Epithelial cell of esophagus (primary cell): ENCODE data around the gene GIMAP5.

Source experiments
- DNase-seq: peaks from one replicate; pipeline ENCODE4 v3.0.0; 2010; ENCODE audit warnings: low read depth
- H3K4me3 ChIP-seq: 2 replicates; pipeline ENCODE4 v1.5.1; 2011; ENCODE audit warnings: mild to moderate bottlenecking, low read length, control low read depth
- TF ChIP-seq, protein P1 (sequence below): IDR thresholded peaks from 2 replicates; pipeline ENCODE4 v1.5.1; 2011; ENCODE audit warnings: low read depth, mild to moderate bottlenecking, low read length, control low read depth, inconsistent platforms; ENCODE audit not compliant: insufficient read depth; ENCODE audit errors: missing control alignments

The GIMAP5 gene

GRCh38 chr7:150716939-150717338 lies 20.3 kb upstream of the GIMAP5 start:
- no peak overlapping the region for H3K4me3 ChIP-seq
- TF ChIP-seq, protein P1, sequence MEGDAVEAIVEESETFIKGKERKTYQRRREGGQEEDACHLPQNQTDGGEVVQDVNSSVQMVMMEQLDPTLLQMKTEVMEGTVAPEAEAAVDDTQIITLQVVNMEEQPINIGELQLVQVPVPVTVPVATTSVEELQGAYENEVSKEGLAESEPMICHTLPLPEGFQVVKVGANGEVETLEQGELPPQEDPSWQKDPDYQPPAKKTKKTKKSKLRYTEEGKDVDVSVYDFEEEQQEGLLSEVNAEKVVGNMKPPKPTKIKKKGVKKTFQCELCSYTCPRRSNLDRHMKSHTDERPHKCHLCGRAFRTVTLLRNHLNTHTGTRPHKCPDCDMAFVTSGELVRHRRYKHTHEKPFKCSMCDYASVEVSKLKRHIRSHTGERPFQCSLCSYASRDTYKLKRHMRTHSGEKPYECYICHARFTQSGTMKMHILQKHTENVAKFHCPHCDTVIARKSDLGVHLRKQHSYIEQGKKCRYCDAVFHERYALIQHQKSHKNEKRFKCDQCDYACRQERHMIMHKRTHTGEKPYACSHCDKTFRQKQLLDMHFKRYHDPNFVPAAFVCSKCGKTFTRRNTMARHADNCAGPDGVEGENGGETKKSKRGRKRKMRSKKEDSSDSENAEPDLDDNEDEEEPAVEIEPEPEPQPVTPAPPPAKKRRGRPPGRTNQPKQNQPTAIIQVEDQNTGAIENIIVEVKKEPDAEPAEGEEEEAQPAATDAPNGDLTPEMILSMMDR = no peak
- DNase-seq = no peak

GRCh38 chr7:150717814-150718420 lies 19.3 kb upstream of the GIMAP5 start:
- DNase-seq = no peak
- TF ChIP-seq, protein P1 = no peak
- no peak overlapping the region for H3K4me3 ChIP-seq

- H3K4me3 ChIP-seq = no peak overlapping the region
- TF ChIP-seq, protein P1 = no peak
- DNase-seq = no peak
Measured at GRCh38 chr7:150719436-150719835, 17.8 kb upstream of the GIMAP5 start.

- no peak for DNase-seq
- TF ChIP-seq, protein P1 = no peak
- no peak overlapping the region for H3K4me3 ChIP-seq
Measured at GRCh38 chr7:150719960-150720891, 17.0 kb upstream of the GIMAP5 start.

- TF ChIP-seq, protein P1 = no peak
- no peak overlapping the region for H3K4me3 ChIP-seq
- DNase-seq = no peak
Measured at GRCh38 chr7:150721970-150722373, 15.2 kb upstream of the GIMAP5 start.

DNA sequence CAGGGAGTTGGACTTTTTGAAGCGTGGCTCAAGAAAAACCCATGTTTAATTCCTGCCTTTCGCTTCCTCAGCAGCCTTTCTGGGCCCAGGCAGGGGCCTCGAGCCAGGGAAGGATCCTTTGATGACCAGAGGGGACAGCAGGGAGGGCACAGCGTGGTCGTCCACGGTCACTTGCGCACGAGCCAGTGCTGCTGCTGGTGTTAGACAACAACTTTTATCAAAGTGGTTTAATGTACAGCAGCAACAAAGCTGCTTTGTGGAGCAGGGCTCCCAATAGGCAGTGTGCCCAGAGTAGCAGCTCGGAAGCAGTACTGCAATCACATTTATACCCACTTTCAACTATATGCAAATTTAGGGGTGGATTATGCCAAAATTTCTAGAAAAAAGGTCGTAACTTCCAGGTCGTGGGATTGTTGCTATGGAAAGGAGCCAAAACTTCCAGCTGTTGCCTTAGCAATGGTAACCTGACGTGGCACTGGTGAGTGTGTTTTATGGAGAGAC lies 14.7 kb upstream of the GIMAP5 start:
- TF ChIP-seq, protein P1 = no peak
- H3K4me3 ChIP-seq = no peak overlapping the region
- no peak for DNase-seq

DNA sequence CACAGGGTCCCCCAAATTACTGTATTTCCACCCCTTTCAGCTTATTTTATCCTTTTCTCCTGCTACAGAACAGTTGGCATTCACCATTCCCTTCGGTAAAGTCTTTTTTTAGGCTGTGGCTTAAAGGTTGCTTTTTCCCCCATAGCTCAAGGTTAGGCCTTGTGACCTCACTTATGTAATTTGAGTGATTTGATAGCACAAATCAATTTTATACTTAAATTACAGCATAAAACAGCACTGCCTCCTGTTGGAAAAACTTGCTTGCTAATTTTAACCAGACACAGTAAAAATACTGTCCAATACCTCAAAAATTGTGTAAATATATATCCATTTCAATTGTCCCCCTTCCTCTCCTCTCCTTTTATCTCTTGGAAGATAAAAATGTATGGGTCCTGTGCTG lies 13.8 kb upstream of the GIMAP5 start:
- no peak for DNase-seq
- TF ChIP-seq, protein P1 = no peak
- H3K4me3 ChIP-seq = no peak overlapping the region
